ENCODE measurements around the gene USH1G. TPM values are rescaled to one million over a fixed set of nuclear protein-coding genes. Genes with fewer than 3 reads are reported as not detected.

The USH1G gene
- total RNA-seq, 1 donor from 2014 or later: not detected

DNA sequence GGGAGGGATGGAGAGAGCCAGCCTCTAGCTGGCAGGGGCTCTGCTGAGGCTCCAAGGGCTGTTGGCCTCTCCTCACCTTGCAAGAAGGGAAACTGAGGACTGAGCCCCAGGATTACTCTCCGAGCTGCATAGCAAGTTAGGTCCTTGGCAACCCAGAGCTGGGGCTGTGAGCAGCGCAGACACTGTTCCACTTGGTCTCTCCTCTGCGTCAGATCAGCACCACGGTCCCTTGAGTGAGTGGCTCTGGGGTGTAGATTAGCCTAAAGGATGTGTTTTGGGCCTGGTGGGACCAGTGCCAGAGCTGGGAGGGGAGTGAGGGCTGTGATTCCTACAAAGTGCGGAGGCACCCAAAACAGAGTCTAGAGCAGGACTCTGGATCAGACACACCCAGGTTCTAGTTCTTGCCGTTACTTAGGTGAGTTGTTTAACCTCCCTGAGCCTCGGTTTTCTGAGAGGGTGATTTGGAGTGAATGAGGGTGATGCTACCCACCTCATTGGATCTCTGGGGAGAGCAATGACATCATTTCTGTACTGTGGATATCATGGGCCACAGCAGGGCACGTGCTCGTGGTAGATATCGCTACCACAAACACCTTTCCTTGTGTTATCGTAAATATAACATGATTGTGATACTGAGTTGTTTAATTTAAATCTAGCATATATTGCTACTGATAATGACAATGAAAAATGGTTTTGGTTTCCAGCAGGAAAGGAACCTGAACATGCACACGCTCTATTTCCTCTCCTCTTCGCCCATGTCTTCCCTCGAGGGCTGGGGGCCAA lies 21.5 kb downstream of the USH1G start:
- DNase-seq: no peak

DNA sequence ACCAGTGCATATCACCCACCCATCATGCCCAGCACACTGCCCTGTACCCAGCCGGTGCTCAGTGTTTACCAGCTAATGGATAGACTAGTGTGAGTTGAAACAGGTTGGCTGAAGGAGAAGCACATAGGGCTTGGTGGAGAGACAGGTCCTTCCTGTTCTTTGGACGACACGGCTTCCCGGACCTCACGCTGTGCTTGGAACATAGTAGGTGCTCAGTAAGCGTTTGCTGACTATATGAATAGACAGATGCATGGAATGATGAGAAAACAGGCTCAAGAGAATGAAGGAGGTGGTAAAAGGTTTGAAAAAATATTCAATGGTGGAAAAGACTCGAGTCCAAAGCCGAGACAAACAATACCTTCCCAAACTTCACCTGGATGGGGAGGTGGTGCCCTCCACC lies 22.8 kb downstream of the USH1G start:
- no peak for DNase-seq

DNA sequence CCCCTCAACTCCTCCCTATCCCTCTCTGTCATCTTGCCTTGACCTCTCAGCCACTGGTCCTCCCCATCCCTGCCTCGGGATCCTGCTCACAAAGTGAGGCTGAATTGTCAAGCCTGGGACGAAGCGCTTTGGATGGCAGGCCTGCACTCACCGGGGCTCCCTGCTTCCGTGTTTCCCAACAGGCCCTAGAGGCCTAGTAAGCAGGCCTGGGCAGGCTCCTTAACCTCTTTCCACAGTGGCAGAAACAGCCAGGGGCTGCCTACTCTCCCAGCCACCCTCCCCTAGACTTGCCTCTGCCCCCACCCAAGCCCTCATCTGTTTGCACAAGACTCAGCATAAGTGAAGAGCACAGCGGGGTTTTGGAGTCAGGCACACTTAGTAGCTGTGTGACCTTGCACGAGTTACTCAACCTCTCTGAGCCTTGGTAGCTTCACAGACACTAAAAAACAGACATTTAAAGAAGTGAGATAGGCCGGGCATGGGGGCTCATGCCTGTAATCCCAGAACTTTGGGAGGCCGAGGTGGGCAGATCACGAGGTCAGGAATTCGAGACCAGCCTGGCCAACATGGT lies 24.6 kb downstream of the USH1G start:
- DNase-seq: no peak

DNA sequence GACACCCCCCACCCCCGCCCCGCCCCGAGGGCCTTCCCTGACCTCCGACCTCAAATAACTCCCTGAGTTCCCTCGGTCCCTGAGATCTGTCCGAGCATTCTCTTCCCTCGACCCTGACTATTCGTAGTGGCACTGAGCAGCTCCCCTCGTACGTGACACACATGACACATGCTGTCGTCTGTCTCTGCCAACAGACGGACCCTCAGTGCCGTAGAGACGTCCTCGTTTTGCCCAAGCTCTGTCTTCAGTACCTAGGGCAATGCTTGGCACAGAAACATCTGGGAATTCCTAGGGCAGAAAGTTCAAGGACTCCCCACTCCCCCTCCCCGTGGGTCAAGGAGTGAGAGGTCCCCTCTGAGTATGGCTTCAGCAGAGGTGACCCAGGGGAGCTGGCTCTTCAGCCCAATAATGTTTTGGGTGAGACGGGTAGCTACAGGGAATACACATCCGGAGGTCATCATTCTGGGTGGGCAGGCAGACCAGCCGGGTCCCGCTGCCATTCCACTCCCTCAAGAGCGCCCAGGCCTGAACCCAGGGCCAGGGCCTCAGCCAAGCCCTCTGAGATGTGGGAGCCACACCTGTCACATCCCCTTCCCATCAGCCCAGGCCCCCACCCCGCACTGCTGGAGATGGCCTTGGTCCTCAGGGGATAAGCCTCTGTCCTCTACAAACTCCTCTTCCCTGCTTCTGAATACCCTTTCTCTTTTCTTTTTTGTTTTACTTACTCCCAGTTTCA lies 29.0 kb downstream of the USH1G start:
- DNase-seq: no peak

DNA sequence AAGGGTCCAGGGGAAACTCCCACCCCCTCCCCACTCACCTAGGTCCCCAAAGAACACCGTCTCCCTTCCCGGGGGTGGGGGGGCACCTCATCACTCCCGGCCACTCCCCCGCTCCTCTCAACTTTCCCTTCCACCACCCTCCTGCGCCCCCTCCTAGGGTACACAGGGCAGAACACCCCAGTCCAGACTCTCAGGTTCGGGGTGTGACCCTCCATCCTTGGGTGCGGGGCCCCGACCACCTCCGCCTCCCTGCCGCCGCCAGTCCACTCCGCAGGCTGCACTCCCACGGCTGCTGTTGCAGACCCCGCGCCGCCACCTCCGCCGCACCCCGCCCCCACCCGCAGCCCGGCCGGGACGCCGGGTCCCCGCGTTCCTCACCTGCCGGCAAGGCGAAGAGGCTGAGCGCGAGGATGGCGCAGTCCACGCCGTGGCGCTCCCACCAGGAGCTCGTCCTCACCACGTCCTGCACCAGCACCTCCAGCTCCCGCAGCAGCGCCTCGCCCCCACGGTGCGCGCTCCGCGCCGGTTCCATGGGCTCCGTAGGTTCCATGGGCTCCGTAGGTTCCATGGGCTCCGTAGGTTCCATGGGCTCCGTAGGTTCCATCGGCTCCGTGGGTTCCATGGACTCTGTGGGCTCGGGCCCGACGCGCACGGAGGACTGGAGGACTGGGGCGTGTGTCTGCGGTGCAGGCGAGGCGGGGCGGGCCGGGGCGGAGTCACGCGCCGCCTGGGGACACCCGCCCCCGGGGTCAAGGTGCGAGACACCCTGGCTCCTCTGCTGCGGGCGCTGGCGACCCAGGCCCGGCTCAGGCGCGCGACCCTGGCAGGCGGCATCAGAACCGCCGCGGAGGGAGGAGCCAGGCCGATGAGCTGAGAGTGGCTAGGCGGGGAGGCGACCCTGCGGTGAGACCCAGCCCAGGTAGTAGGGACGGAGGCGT lies 29.8 kb downstream of the USH1G start, which contains the start of gene FADS6:
Gene FADS6 (minus strand): TSS at position 660 of the 938 bp plus-strand sequence. CDS start 38 bp downstream, at position 622.
- no peak for DNase-seq

DNA sequence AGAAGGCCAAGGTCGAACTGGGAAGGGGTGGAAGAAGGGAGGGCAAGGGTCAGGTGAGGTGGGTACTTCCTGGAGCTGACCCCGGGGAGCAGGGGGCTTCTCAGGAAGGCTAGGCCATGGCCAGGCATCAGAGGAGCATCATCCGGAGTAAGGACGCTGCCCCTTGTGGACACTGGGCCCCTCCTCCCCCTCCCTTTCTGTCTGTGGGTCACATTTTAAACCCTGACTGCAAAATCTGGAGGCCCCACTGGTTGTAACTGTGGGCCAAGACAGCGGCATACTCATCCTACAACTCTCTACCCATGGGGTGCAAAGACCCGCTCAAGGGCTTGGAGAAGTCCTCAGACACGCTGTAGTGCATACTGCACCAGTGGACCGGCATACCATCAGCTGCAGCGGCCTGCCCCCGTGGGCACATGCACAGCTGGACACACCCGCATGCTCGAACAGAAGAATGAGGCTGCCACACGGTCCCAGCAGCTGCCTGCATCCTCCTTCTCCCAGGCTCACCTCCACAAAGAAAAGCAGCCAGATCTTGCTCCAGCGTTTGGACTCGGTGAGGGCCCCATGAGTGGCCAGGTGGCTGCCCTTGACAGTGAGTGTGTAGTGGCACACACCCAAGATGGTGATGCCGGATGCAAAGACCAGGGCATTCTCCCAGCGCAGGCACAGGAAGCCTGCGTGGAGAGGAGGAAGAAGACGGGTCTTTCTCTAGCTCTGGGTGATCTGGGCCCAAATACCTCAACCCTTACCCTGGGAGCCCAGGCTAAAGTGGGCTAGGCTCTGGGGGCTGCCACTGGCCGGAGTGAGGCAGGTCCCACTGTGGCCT lies 30.8 kb downstream of the USH1G start:
- DNase-seq: no peak

DNA sequence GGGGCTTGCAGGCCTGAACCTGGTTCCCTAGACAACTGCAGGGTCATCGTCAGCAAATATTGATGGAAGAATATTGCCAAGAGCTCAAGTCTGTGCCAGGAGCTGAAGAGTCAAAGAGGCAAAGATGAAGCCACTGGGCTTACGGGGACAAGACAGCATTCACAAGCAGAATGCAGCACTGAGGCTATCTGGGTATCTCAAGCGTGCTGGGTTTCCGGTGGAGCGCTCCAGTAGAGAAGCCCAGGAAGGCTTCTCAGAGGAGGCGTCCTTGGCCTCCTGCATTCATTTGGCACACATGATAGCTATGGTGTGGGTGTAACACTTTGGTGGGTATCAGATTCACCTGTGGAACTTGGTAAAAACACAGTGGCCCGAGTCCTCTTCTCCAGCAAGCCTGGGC lies 32.5 kb downstream of the USH1G start:
- DNase-seq: no peak

DNA sequence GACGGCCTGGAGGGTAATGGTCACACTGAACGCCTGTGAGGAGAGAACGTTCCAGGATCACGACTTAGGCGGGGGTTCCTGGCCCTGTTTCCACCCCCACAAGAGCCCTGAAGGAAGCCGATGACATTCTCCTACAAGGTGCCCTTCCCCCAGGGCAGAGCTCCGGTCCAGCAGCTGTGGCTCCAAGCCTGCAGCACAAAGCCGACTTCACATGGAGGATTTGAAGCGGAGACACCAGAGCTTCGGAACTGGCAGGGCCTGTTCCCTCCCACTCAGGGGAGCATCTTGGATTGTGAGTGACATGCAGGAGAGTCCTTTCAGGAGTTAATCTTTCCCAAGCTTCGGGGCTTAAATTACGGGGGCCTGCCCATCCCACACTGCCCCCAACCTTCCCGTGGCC lies 34.6 kb downstream of the USH1G start:
- DNase-seq: no peak

DNA sequence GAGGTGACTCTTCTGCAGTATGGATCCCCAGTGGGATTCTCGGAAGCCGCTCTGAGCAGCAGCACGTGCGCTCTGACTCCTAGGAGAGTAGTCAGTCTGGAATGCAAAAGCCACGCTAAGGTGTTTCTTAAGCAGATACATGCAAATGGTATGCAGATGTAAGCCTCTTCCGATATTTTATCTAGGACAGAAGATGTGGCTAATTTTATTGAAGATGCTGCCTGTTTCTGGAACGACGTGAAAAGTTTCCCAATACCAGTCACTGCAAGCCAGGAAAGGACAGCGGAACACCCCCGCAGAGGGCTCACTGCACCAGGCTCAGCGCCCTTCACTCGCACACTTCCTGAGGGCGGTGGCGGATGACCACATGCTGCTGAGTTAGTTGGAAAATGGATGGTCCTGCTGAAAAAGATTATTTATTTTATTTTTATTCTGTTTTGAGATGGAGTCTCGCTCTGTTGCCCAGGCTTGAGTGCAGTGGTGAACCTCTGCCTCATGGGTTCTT lies 39.8 kb downstream of the USH1G start:
- peak; percentile 33 for DNase-seq

DNA sequence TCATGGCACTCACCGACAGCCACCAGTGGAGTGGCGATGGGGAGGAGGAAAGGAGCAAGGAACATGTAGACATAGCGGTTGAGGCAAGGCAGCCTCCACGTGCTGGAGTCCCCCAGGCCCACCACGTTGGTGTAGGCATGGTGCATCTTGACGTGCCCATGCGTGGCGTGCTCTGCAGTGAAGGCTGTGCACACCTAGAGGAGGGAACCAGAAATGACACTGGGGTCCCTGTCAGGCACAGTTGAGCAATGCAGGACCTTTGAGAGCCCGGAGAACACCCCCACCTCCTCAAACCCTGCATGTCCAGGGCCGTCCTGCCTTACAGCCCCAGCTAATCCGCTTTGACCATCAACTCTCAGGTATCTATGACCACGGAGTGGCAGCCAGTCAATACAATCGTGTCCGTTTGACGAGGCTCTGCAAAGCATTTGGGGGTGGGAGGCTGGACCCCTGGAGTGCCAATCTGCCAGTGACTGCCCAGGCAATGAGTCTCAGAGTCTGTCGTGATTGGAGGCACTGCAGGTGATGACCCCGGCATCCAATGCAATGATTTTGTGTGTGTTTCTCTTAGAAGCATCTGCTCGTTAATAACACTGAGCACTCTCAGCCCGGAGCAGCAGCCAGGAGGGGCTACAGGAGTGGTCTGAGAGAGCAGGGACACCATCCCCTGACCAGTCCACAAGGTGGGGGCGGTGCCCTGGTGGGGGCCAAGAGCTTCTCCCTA lies 40.4 kb downstream of the USH1G start:
- DNase-seq: no peak

DNA sequence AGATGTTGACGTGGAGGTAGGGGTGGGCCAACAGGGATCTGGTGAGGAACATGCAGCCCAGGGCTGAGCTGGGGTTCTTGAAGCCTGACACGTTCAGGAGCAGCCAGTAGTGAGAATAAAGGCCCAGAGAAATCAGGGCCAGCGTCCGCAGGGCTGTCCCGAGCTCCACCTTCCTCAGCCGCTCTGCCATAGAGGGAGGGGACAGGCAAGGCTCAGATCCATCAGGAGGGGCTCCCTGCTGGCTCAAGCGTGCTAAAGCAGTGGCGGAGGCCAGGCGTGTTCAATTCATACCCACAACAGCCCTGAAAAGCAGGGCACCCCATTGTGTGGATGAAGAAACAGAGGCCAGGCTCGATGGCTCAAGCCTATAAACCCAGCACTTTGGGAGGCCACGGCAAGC lies 42.0 kb downstream of the USH1G start:
- no peak for DNase-seq

DNA sequence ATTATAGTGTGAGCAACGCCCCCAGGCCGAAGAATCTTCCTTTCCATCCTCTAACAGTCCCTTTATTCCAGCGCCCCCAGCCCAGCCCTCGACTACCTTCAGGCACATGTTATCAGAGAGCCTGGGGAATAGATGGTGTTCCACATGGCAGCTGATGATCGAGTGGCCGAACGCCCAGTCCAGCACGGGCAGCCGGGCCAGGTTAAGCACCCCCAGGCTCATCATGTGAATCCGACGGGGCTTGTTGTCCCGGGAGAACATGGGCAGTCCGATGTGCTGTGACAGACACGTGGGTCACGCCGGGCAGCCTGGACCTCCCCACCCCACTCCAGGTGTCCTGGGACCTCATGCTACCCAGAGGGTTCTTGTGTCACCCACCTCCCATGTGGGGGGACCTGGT lies 43.7 kb downstream of the USH1G start:
- DNase-seq: no peak

DNA sequence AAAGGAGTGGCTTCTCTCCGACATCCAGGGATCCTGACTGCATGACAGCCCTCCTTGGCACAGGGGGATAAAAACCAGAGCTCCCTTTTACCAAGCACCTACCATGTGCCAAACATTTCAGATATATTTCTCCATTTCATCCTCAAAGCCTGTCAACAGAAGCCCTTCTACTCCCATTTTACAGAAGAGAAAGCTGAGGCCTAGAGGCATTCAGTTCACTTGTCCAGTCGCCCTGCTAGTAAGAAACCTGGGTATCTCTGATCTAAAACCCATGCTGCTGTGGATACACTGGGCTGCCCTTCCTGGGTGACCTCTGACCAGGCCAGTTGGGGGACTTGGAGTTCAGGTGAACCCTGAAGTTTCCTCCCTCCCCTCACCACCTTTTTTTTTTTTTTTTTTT lies 44.4 kb downstream of the USH1G start:
- no peak for DNase-seq

DNA sequence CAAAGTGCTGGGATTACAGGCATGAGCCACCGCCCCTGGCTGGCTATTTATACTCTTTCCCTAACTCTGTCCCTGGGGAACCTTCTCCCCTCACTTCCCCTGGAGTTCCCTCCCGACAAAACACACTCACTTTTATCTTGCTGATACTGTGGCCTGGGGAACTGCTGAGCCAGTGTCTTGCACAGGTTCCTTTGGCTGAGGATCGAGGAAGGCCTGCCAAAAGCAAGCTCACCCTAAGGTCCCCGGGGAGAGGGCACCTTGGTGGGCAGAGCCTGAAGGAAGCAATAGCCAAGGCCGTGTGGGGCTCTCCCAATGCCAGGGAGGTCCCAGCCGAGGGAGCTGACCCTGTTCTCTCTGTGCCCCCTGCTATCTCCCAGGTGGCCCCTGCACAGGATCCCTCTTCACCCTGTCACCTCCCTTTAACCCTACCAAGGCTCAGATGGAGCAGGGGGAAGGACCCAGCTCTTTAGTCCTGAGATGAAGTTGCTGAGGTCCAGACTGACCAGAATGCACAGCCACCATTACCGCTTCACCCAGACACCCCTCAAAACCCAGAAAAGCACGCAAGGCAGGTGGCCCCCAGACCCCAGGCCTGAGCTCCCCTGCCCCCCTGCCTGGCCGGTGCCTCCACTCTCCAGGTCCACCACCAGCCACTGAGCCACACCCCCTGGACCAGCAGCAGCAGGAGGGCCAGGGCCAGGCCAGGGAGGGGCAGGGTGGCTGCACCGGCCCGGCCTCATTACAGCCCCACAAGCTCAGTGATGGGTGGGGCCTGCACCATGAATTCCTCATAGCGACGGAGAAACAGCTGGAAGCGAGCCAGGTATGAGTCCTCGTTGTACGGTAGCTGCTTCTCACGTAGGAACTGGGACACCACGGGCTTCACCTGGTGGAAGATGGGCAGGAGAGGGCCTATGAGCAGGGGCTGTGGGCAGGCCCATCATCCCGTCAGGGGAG lies 45.2 kb downstream of the USH1G start:
- DNase-seq: no peak

DNA sequence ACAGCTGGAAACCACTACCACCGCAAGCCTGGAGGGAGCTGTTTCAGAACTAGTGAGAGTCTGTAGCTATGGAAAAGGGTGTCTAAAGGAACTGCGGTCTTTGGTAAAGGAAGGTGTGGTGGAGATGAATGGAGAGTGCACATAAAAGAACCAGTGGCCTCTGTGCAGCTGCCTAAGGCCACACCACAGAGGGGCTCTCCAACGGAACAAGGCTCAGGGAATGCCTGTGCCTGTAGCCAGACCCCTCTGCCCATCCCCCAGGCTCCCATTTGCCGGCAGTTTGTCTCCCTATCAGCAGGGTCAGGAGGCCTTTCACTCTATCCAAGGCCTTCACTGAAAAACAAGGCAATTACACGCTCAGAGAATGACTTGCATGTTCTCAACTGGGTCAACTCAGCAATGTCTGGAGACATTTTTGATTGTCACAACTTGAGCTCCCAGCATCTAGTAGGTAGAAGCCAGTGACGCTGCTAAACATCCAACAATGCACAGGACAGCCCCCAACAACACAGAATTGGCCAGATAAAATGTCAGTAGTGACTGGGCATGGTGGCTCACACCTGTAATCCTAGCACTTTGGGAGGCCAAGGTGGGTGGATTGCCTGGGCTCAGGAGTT lies 47.0 kb downstream of the USH1G start:
- DNase-seq: no peak

DNA sequence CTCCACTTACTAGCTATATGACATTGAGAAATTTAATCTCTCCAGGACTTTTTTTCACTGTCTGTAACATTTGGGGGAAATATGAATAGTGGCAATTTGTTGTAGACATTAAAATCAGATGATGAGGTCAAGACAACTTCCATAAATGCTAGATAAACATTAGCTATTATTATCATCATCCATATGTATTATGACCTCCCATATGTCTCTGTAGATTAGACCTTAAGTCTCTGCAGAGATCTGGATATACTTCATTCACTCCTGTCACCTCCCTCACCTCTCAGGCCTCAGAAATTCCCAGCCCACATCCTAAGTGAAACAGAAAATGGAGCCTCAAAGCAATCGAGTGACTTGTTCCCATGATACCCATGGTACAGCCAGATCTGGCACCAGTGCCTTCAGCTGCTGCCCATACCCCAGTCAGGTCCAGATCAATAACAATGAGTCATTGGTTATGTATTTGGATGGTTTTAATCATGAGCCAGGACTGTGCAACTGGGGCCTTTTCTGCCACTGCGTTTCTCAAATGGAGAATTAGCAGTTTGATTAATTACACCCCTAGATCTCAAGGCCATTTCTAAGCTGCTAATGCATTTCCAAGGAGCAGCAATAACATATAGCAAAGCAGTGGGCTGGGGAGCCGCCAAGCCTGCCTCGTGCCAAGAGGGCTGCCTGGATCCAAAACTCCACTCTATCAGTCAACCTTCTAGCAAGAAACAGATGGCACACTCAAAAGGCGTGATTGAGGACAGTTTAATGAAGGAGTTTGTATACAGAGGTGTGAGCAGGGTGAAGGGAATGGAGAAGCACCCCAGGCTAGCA lies 47.7 kb downstream of the USH1G start:
- DNase-seq: no peak

DNA sequence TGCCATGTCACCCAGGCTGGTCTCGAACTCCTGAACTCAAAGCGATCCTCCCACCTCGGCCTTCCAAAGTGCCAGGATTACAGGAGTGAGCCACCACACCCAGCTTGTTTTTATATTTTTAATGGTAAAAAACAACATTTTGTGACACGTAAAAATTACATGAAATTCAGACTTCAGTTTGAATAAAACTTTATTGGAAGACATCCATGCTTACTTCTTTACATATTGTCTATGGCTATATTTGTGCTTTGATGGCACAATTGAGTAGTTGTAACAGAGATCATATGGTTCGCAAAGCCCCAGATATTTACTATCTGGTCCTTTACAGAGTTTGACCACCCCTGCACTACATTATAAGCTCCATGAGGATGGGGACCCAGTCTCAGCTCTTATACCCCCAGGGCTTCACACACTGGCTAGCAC lies 48.4 kb downstream of the USH1G start:
- no peak for DNase-seq

Measured in dermis blood vessel endothelial cell (primary cell).